Parathyroid adenoma (tissue), 2 donors: ENCODE data around the gene AP2A2.

ENCODE experiments used
- H2AFZ ChIP-seq: fragments of 300-600 bp; sonication (generic); one replicate; pipeline ENCODE4 v1.7.0; 2017; ENCODE audit warnings: antibody characterized with exemption, mild to moderate bottlenecking
- H3K27ac ChIP-seq: fragments of 300-600 bp; sonication (generic); one replicate; pipeline ENCODE4 v1.7.0; 2017
- H3K27me3 ChIP-seq: fragments of 300-600 bp; sonication (generic); one replicate; pipeline ENCODE4 v1.7.0; 2017; ENCODE audit warnings: low read length; ENCODE audit not compliant: control insufficient read depth, insufficient read depth
- H3K36me3 ChIP-seq: fragments of 300-600 bp; sonication (generic); one replicate; pipeline ENCODE4 v1.7.0; 2017; ENCODE audit warnings: low read length; ENCODE audit not compliant: control insufficient read depth, insufficient read depth
- H3K4me1 ChIP-seq: fragments of 300-600 bp; sonication (generic); one replicate; pipeline ENCODE4 v1.7.0; 2017; ENCODE audit warnings: control low read depth
- H3K4me2 ChIP-seq: fragments of 300-600 bp; sonication (generic); one replicate; pipeline ENCODE4 v1.7.0; 2017; ENCODE audit warnings: low read length
- H3K4me3 ChIP-seq: fragments of 300-600 bp; sonication (generic); one replicate; pipeline ENCODE4 v1.7.0; 2017; ENCODE audit warnings: low read depth, low read length
- H3K79me2 ChIP-seq: fragments of 300-600 bp; sonication (generic); one replicate; pipeline ENCODE4 v1.7.0; 2017; ENCODE audit warnings: control low read depth
- H3K9ac ChIP-seq: fragments of 300-600 bp; sonication (generic); one replicate; pipeline ENCODE4 v1.7.0; 2017; ENCODE audit warnings: mild to moderate bottlenecking
- H3K9me3 ChIP-seq: fragments of 300-600 bp; sonication (generic); one replicate; pipeline ENCODE4 v1.7.0; 2017; ENCODE audit warnings: low read length; ENCODE audit not compliant: control insufficient read depth
- CTCF ChIP-seq: fragments of 300-600 bp; sonication (generic); IDR thresholded peaks from one replicate; pipeline ENCODE4 v1.7.0; 2017; ENCODE audit warnings: antibody characterized with exemption, mild to moderate bottlenecking
- donor health status: primary hyperparathyroidism.

The AP2A2 gene

GRCh38 chr11:910044-910588 is 15.6 kb upstream of the AP2A2 start:
- no peak overlapping the region for H3K27ac ChIP-seq
- H3K27me3 ChIP-seq, result no peaks in the 10 kb centered on the region
- peak overlapping the region; percentile 79 for H3K4me2 ChIP-seq
- TF ChIP-seq CTCF, result no peak
- peak overlapping the region; percentile 37 for H3K9ac ChIP-seq
- H3K9me3 ChIP-seq, result no peaks in the 10 kb centered on the region
- H3K79me2 ChIP-seq, result peaks cover 2% of the 10 kb centered on the region
- peak overlapping the region; percentile 89 for H2AFZ ChIP-seq
- H3K4me1 ChIP-seq, result no peaks in the 10 kb centered on the region
- peak overlapping the region; percentile 71 for H3K4me3 ChIP-seq
- H3K36me3 ChIP-seq, result no peaks in the 10 kb centered on the region

- Histone ChIP-seq H3K9me3 (no peaks in the 10 kb centered on the region), H3K4me1 (no peaks in the 10 kb centered on the region), H3K36me3 (no peaks in the 10 kb centered on the region), H2AFZ (peak within 1 kb of the TSS; percentile 89), H3K27ac (peak within 1 kb of the TSS; percentile 53), H3K27me3 (no peaks in the 10 kb centered on the region), H3K9ac (peak within 1 kb of the TSS; percentile 37), H3K79me2 (peaks cover 2% of the 10 kb centered on the region), H3K4me2 (peak within 1 kb of the TSS; percentile 83), H3K4me3 (peak within 1 kb of the TSS; percentile 71)
- no peak for TF ChIP-seq CTCF
Observed at GRCh38 chr11:910589-911030, 15.1 kb upstream of the AP2A2 start, which contains the start of gene CHID1. TSS of gene CHID1 (minus strand) at chr11:910810. CDS start at chr11:904816, 5,994 bp downstream.

- peaks cover 2% of the 10 kb centered on the region for H3K79me2 ChIP-seq
Observed at GRCh38 chr11:911031-911889, 14.4 kb upstream of the AP2A2 start.

GRCh38 chr11:911890-912219 is 13.8 kb upstream of the AP2A2 start:
- H3K27ac ChIP-seq, result no peak overlapping the region
- H3K79me2 ChIP-seq, result peaks cover 2% of the 10 kb centered on the region
- no peak overlapping the region for H3K4me3 ChIP-seq
- no peaks in the 10 kb centered on the region for H3K4me1 ChIP-seq
- H3K9ac ChIP-seq, result no peak overlapping the region
- no peaks in the 10 kb centered on the region for H3K9me3 ChIP-seq
- H3K27me3 ChIP-seq, result no peaks in the 10 kb centered on the region
- no peak overlapping the region for H2AFZ ChIP-seq
- TF ChIP-seq CTCF, result no peak
- no peaks in the 10 kb centered on the region for H3K36me3 ChIP-seq
- no peak overlapping the region for H3K4me2 ChIP-seq

More at GRCh38 chr11:911031-911889, 14.4 kb upstream of the AP2A2 start:
- H2AFZ ChIP-seq, result peak overlapping the region; percentile 86
- H3K9me3 ChIP-seq, result no peaks in the 10 kb centered on the region
- no peaks in the 10 kb centered on the region for H3K4me1 ChIP-seq
- no peak overlapping the region for H3K9ac ChIP-seq
- peak overlapping the region; percentile 57 for H3K4me3 ChIP-seq
- TF ChIP-seq CTCF, result no peak
- peak overlapping the region; percentile 53 for H3K27ac ChIP-seq
- H3K4me2 ChIP-seq, result peak overlapping the region; percentile 83
- no peaks in the 10 kb centered on the region for H3K27me3 ChIP-seq
- H3K36me3 ChIP-seq, result no peaks in the 10 kb centered on the region
